H1 (cell line): ENCODE data around the gene ADK. TPM values are rescaled to one million over a fixed set of nuclear protein-coding genes. Genes with fewer than 3 reads are reported as not detected.

Experiments used
- CHD1 ChIP-seq: IDR thresholded peaks from 2 replicates; pipeline ENCODE4 v1.6.1; 2012; ENCODE audit warnings: low read depth, low read length, improper control_type of control experiment
- CREB1 ChIP-seq: IDR thresholded peaks from 2 replicates; pipeline ENCODE4 v1.6.1; 2012; ENCODE audit warnings: inconsistent platforms
- CTBP2 ChIP-seq: IDR thresholded peaks from 2 replicates; pipeline ENCODE4 v1.7.0; 2011; ENCODE audit warnings: borderline replicate concordance, mild to moderate bottlenecking, moderate library complexity, mixed read lengths, low read length; ENCODE audit not compliant: insufficient read depth, insufficient read length
- FOSL1 ChIP-seq: IDR thresholded peaks from 2 replicates; pipeline ENCODE4 v1.6.1; 2011; ENCODE audit warnings: mild to moderate bottlenecking, low read depth, low read length, moderate library complexity; ENCODE audit not compliant: insufficient read depth
- MAFK ChIP-seq: IDR thresholded peaks from 2 replicates; pipeline ENCODE4 v1.6.1; 2012; ENCODE audit warnings: low read depth, mild to moderate bottlenecking, improper control_type of control experiment, low read length
- RFX5 ChIP-seq: IDR thresholded peaks from 2 replicates; pipeline ENCODE4 v1.6.1; 2011; ENCODE audit warnings: low read depth, low read length, improper control_type of control experiment, borderline replicate concordance
- polyA plus RNA-seq, 7 experiments: library from polyadenylated mRNA; depleted of rRNA in 3 of 7; stranded (reverse) in 5 of 7; unstranded in 2 of 7; fragments of >200 nt in 5 of 7; fragments of 200-250 nt in 2 of 7; gene quantifications; 1 replicate in 5 of 7; 2 replicates in 1 of 7; 4 replicates in 1 of 7; pipeline versions ENCODE4 v1.2.1 to v1.2.3, GENCODE V29; 2011 to 2013; ENCODE audit warnings: missing spikeins in 2 of 7, mixed read lengths in 2 of 7
- total RNA-seq: library from RNA; stranded (reverse); fragmentation: NEBNext Ultra II Directional; extraction: Animal tissue kit (Norgen Biotek cat#: 25700); gene quantifications from 2 replicates; pipeline ENCODE4 v1.2.1, GENCODE V29; 2021
- TF ChIP-seq, protein P1 (sequence below): IDR thresholded peaks from 2 replicates; pipeline ENCODE4 v1.6.1; 2012; ENCODE audit warnings: inconsistent platforms

The ADK gene
- total and polyA plus RNA-seq, 2 of the 8 experiments (the other 6 are each of a cell fraction or from before 2014, with no cell fraction given) = 12.3 to 42.4 TPM

DNA sequence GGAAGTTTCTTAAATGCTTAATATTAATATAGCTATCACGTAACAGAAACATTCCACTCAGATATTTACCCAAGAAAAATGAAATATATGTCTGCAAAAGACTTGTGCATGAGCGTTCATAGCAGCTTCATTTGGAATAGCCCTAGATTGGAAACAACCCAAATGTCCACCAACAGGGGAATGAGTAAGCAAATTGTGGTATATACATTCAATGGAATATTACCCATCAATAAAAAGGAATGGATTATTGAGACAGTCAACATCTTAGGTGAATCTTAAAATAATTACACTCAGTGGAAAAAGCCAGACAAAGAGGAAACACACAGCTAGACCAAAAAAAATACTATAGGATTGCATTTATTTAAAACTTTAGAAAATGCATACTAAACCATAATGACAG lies 585.0 kb downstream of the ADK start (continued):
- TF ChIP-seq MAFK = no peak
- TF ChIP-seq CHD1 = no peak
- no peak for TF ChIP-seq CREB1
- TF ChIP-seq, protein P1, sequence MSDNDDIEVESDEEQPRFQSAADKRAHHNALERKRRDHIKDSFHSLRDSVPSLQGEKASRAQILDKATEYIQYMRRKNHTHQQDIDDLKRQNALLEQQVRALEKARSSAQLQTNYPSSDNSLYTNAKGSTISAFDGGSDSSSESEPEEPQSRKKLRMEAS = no peak
- TF ChIP-seq CTBP2 = no peak
- no peak for TF ChIP-seq FOSL1
- TF ChIP-seq RFX5 = no peak
- TF ChIP-seq, all 59 proteins: peak for 0
